Stimulated activated CD8-positive, alpha-beta memory T cell treated with anti-CD3 and anti-CD28 coated beads, Interleukin-15, amount 100 ng/mL, for 24 hours (primary cell): ENCODE results near the gene LRRC4C.

Experiments used
- DNase-seq: peaks from one replicate; pipeline ENCODE4 v3.0.0-alpha.2; 2020; ENCODE audit warnings: low read depth

The LRRC4C gene

DNA sequence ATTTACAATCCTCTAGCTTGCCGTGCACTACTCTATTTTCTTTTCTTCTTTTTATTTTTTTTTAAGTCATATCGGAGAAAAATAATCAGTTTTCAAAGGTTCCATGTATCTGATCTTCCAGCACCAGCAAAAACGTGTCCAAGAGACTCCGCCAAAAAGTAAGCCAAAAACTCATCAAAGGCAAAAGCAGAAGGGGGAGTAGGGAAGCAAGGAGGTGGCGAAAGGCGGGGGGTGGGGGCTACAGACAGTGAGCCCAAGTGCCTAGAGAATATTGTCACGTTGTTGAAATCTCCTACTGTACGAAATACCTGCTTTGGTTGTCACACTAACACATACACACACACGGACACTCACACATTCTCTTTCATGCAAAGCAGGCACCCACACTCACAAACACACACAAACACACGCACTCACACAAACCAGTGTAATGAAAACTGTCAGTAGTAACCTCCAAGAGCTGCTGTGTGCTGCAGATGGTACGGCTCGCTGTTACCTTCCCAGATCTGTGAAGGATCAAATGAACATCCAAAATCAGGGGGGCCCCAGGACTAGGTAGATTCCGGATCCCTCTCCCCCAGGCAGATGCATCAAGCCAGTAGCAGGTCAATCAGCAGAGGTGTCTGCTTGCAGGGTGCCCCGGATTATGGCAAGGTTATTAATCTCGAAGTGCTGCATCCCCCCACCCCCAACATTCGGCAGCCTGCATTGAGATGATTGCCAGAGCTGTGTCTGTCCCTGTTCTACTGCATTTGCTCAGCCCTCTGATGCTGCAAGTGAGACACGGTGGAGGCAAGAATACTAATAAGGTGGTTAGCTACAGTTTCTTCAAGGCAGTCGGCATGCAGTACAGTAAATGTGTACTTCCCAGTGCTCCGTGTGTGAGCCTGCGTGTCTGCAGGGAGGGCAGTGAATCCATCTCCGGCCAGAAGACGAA lies at the start of gene LRRC4C:
TSS of gene LRRC4C (minus strand) at position 188 of the 937 bp plus-strand sequence.
- DNase-seq = no peak

DNA sequence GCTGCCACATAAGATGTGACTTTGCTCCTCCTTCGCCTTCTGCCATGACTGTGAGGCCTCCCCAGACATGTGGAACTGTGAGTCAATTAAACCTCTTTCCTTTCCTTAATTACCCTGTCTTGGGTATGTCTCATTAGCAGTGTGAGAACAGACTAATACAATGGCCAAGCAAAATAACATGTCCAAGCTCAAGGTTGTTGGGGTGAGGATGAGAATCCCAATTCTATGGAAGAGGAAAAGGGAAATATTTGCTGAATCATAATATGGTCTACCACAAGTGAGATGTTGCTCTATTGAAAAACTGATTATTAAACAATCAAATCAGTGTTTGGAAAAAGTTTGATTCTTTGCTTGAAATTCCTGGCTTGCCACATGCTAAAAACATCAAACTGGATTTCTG lies 48.7 kb upstream of the LRRC4C start:
- no peak for DNase-seq

DNA sequence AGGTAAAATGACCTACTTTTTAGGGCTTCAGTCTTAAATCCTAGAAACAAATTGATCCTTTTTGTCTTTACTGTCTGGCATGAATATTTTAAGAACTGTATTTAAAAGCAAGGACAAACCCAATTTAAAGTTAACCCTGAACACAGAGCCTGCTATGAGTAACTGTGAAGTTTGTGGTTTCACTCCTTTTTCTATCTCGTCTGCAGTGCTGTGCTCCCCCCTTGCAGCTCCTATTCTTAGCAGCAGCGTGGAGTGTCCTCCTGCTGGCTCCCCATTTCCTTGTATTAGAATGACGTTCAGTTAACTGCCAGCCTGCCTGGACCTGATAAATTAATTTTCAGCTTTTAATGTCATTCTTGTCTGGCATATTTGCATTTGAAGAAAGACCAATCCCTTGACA lies 40.0 kb upstream of the LRRC4C start:
- DNase-seq = no peak

DNA sequence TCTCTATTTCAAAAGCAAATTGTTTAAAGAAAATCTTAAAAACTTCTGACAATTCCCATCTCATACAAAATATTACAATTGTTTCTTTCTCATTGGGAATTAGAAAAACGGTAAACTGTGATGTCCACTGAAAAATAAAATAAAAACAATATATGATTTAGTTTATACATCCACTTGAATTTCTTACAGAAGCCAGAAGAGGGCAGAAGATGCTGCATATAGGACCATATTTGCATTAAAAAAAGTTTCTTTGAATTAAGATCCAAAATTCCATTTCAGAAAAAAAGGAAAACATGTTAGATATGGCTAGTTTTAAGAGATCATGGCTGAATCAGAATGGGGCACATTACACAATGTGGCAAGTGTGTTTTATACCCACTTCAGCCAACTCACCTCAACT lies 39.3 kb upstream of the LRRC4C start:
- DNase-seq = no peak

DNA sequence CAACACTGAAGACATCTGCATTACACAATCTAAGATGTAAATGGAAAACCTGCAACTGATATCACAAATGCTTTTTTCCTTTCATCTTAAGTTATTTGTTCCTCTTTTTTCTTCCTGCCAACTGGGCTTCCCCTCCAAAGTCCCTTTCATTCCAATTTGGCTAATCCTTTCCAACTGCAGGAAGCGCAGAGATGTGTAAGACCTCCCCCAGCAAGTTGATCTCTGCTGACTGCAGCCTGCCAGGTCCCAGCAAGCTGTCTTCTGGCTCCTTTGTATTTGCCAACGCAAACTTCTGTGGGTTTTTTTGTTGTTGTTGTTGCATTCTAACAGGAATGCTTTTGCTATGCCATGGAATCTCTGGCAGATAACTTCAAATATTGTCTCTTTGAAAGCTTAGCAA lies 38.5 kb upstream of the LRRC4C start:
- DNase-seq = no peak

DNA sequence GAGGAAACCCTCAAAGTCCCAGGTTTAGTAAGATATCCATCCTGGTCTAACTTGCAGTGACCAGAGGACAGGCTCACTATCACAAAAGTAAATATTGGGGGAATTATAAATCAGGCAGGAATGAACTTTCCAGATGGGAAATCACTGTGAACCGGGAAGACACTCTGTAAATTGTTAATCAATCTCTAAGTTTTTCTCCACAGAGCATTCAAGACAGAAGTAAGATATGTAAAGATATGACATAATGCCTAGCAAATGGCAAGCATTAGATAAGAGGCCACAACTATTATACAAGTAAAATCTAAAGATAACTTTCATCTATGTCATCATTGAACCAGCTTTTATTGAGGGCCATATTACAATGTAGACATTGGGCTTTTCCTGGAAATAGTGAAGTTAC lies 35.3 kb upstream of the LRRC4C start:
- no peak for DNase-seq

DNA sequence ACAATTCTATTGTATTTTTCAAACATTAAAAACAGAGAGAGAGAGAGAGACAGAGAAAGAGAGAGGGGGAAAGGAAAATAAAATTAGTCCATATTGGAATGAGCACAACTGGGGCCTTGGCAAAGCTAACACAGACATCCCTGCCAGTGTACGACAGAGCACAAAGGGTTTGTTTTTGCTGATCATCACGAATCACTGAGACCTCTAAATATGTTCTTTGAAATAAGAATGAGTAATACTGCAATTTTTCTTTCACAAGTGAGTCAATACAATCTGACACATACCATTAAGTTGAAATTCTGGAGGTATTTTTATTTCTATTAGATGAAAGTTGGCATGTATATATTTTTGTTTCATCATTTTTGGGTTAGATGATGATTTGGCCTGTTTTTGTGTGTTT lies 27.0 kb upstream of the LRRC4C start:
- DNase-seq = no peak

DNA sequence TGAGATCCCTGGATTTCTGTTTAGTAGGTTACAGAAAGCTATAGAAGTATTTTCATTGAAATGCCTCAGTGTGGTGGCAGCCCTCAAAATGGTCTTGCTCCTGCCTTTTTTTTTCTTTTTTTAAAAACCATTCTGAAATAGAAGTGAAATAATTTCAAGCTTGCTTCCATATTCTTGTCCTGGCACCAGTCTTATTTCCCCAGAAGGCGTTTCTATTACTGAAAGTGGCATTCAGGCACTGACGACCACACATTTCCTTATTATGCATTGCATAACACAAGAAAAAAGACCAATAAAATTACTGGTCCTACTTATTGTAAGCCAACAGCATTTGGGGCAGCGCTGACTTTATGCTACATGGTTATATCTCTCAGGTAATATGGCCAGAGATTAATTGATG lies 24.5 kb upstream of the LRRC4C start:
- DNase-seq = no peak

DNA sequence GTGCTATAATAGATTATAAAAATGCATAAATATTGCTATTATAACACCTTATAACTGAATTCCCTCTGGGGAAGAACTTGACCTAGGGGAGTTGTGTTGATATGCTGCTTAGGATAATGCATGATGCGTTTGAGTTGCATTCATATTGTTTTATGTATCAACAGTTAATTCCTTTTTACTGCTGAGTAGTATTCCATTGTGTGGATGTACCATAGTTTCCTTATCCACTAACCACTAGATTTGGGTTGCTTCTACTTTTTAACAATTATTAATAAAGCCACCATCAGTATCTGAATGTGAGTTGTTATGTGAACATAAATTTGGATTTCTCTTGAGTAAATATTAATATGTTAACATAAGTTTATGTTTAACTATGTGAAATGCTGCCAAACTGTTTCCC lies 19.7 kb upstream of the LRRC4C start:
- DNase-seq = no peak

DNA sequence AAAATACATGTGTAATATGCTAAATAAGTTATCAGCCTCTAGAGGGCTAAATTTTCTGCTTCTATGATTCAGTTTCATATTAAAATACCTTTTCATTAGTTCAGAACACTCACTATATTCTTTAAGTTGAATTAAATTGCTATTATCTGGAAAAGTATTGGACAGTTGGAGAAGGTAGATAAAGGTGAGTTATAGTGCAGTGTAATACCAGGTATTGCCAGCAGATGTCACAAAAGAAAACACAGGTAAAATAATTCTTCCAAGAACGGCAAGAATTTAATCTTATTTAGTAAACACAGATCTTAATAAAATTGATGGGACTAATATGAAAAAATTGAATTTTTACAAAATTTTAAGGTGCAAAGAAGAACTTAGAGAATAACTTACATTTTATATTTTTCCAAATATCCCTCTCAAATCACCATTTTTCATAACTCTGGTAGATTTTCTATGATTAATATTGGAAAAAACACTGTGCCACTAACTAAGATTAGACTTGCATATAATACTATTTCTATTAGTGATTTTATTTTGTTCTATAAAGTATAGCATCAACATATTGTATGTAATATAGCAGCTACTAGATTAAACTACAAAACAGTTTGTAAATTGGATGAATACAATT lies 1.7 kb upstream of the LRRC4C start:
- no peak for DNase-seq

DNA sequence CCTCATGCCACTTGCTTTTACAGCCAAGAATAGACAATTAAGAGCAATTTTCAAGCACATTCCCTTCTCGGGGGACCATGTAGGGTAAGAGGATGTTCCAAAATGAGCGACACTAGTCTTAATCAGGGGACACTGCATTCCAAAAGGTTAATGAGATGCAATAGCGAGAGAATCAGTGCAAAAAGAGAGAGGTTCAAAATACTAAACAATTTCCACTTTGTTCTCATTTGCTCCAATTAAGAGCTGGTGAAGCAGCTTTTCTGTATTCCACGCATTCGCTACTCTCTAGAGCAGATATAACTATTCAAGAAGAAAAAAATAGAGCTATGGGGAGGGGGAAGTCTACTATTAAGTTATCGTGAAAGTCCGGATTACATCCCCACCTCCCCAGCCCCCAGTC lies 811 bp downstream of the LRRC4C start:
- DNase-seq = no peak

DNA sequence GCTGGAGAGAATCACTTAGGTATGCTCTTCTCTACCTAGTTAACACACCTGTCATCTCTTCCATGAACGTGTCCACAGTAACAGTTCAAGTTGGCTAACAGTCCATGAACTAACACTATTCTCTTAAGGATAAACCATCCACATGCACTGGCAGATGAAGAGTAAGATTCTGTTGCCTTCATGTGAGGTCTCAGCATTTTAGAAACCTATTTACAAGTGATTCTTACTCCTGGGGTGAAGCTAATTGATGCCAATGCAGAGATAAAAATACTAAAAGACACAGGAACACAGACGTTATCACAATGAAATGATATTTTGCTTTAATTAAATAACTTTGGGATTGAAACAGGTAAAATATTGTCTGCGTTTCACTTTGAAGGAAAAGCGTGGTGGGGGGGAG lies 1.3 kb downstream of the LRRC4C start:
- no peak for DNase-seq

DNA sequence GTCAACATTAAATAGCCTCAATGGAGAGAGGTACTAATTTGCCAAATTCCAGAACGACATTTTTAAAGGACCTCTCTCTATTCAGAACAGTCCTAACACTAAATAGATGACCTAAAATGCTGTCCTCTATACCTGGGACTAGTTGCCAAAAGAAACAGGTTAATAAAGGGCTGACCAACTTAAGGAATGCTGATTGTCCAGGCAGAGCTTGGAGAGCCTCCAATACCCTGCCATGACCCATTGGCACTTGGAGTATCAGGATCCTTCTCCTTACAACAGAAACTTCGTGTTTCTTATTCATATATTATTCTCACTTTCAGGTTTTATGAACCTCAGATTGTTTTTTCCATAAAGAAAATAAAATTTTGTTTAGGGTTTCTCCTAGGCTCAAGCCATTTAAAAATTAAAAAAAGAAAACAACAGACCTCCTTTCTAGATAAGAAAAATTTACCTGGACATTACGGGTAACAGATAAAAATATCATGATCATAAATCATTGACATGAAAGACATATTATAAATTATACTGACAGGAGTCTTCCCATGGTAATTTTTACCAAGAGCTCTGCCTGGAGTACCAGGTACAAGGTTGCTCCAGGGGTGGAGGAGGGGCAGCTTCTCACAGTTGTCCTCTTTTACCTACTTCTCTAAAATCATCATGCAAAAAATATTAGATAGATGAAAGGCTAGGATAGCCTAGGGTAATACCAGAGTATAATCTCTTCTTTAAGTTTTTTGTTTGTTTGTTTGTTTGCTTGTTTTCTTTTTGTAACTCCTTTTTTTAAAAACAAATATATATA lies 2.0 kb downstream of the LRRC4C start:
- DNase-seq = no peak

DNA sequence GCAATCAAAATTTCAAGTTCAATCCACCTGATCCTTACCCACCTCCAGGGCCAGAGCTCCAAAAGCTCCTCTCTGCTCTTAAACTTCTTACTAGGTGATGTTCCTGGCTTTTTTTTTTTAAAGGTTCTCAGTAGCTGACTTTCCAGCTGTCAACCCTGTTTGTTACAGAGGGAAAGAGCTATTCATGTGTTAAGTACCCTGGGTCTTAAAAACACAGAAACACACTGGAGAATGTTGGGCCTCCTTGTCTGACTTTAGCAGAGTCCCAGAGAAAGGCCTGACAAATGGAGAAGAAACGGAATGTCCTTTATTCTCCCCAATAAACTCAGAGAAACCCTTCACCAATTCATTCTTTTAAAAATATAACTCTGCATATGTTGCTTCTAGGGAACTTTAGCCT lies 3.2 kb downstream of the LRRC4C start:
- no peak for DNase-seq

DNA sequence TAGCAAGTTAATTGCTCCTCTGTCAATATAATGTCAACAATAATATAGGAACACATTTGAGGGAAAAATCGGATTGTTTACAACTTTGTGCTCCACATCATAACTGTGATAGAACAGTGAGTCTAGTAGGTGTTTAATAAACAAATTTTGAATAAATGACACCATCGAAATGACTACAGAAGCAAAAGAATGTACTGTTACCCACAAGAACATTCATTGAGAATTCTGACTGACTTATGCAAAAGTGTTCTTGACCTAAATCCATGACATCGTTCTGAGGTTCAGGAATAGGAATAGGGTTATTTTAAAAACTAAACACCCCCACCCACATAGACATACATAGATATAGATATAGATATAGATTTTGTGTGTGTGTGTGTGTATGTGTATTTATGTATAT lies 8.4 kb downstream of the LRRC4C start:
- no peak for DNase-seq

DNA sequence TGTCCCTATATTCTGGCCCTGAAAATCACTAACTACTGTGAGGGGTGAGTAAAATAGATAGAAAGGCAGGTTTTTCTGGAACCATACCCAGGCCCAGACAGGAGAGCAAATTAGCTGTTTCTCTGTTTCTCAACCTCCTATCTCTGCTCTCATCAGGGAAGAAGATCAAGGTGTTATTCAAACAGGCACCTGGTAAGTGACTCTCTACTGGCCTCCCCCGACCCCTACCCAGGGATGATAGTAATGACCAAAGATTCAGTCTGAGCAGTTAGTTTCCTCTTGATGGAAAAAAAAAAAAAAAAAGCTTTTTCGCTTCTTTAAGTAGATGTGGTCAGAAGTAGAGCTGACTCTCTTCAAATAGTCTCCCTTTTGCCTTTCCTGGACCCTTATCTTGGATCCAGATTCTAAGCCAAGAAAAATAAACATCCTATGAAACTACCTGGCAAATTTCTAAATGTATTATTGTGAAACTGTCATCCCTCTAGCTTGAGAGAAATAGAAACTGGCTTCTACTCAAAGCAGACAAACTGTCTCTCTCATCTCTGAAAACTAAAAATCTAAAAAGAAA lies 9.9 kb downstream of the LRRC4C start:
- DNase-seq = no peak

DNA sequence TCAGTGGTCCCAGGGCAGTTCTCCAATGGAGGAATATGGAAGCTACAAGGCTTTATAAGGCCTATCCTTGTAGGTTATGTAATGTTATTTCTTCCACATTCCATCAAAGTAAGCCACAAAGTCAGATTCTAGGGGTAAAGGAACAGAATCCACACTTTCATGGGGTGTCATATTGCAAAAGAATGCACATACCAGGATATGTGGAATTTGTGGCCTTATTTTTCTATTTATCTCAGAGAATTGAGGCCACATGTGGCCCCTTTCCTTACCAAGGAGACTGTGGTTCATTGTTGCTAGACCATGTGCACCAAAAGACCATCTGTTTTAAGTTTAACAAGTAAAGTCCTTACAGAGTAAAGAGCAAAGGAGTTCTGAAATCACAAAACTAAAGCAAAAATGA lies 12.9 kb downstream of the LRRC4C start:
- no peak for DNase-seq

DNA sequence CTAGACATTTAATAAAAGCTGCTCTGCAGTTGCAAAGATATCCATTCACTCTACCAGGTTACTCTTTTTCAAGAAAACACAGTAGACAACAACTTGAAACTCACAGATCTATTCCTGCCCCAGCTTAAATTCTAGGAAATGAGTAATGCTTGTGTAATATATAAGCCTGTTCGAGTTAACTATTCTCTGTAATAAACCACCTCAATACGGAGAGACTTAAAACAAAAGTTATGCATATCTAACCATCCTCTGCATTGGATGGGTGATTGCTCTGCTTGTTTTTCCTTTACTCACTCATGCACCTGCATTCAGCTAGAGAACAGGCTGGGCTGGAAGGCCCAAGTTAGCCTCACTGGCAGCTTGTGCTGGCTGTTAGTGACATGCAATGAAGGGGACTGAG lies 13.3 kb downstream of the LRRC4C start:
- DNase-seq = no peak

DNA sequence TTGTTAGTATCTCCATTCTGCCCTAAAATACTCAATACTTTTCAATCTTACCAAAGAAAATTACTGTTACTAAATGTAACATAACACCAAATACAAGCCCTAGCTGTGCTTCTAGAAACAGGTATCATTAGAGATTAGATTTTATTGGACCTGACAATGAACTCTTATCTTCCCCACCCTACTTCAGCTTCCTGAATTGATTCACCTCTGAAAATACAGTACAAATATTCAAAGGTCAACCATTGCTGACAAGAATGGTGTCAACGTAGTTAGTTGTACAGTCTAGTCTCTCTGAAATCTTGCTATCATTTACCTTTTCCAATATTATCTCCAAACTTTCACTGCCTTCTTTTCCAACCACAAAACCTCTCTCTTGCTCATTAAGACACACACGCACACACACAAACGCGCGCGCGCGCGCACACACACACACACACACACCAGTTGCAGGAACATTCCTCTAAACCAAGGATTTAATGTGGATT lies 22.4 kb downstream of the LRRC4C start:
- DNase-seq = no peak

DNA sequence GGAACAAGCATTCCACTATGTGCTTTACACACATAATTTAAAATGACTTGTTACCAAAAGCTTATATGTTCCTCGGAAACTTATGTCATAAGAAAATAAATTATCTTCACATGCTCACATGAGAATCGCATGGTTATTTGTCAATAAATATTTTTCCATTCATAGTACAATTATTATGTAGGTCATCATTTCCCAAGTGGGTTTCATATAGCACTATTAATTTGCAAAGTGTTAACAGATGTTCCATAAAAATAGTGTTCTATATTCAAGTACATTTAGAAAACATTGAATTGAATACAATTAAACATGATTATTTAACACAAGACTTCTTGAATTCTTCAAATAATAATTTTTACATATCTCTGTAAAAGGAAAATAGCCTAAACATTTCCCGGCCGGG lies 23.9 kb downstream of the LRRC4C start:
- no peak for DNase-seq

DNA sequence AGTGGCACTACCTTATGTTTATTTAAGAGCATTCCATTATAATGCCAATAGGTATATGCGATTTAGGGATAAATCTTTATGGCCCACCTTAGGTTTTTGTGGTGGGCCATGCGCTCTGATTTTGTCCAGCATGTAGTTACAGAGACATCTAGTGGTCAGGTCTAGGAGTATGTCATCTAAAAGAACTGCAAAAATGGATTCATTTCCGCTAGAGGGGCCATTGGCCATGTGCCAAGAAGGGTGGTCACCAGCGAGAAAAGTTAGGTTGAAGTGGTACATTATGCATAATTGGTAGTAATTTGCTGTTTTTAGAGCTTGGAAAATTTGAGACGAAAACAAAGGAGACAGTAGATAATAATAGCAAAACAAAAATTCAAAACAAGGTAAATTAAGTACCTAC lies 27.7 kb downstream of the LRRC4C start:
- no peak for DNase-seq

DNA sequence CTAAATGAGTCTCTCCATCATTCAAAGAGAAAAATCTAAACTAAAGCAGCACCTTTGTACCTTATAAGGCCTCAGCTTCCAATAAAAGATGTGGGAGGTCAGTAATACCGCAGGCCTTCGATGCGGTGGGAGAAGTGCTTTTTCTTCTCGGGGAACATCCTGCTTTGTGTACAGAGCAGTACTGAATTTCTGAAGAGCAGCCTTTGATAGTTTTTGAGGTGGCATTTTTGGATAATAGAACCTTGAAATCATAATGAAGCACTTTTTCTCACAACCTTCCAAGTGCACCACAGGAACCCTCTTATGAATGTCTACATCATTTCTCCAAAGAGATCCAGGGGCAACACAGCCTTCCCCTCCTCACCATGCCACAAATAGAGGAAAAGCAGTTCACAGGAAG lies 39.6 kb downstream of the LRRC4C start:
- no peak for DNase-seq
